ENCODE measurements around the gene AMBRA1.

DNA sequence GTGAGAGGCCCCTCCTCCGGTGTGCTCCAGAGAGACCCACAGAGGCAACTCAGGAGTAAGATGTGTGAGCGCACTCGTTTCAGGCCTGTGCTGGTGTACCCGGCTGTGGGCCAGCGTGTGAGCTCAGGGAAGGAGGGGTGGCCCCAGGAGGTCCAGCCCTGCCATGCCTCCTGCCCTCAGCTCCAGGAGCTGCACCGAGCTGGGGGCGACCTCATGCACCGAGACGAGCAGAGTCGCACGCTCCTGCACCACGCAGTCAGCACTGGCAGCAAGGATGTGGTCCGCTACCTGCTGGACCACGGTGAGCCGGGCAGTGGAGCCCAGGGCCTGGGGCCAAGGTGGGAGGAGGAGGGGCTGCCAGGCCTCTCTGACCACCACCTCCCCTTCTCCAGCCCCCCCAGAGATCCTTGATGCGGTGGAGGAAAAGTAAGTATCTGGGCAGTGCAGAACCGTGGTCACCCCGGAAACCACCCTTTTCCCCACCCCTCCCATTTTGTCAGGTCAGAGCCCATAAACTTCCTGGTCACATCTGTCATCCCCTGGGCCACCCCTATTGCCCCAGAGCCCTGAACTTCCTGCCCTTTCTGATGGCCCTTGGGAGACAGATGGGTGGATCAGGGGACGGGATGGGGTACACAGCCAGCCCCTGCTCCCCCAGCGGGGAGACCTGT is 214.9 kb downstream of the AMBRA1 start:
- TF ChIP-seq, protein P1, sequence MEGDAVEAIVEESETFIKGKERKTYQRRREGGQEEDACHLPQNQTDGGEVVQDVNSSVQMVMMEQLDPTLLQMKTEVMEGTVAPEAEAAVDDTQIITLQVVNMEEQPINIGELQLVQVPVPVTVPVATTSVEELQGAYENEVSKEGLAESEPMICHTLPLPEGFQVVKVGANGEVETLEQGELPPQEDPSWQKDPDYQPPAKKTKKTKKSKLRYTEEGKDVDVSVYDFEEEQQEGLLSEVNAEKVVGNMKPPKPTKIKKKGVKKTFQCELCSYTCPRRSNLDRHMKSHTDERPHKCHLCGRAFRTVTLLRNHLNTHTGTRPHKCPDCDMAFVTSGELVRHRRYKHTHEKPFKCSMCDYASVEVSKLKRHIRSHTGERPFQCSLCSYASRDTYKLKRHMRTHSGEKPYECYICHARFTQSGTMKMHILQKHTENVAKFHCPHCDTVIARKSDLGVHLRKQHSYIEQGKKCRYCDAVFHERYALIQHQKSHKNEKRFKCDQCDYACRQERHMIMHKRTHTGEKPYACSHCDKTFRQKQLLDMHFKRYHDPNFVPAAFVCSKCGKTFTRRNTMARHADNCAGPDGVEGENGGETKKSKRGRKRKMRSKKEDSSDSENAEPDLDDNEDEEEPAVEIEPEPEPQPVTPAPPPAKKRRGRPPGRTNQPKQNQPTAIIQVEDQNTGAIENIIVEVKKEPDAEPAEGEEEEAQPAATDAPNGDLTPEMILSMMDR (conservative IDR thresholded peaks at IDR 0.05) = no peak
- TF ChIP-seq ZFX (IDR thresholded peaks at IDR 0.05) = no peak

Data from C4-2B (cell line).